Neural progenitor cell (in vitro differentiated cells): ENCODE data around the gene SLC25A27. TPM values are rescaled to one million over a fixed set of nuclear protein-coding genes. Genes with fewer than 3 reads are reported as not detected.

Source experiments
- DNase-seq: peaks from one replicate; pipeline ENCODE4 v3.0.0-alpha.2; 2016; ENCODE audit warnings: low spot score
- H2AFZ ChIP-seq: fragments of 200-600 bp; sonication (generic); replicated peaks from 2 replicates; pipeline ENCODE4 v1.6.1; 2016; ENCODE audit warnings: antibody characterized with exemption
- H3F3A ChIP-seq: fragments of 200-600 bp; sonication (generic); 2 replicates; pipeline ENCODE4 v1.6.1; 2016; ENCODE audit warnings: antibody characterized with exemption, low read depth
- H3K27ac ChIP-seq: fragments of 200-600 bp; sonication (generic); 2 replicates; pipeline ENCODE4 v1.5.1; 2016; ENCODE audit warnings: mild to moderate bottlenecking
- H3K27me3 ChIP-seq: fragments of 200-600 bp; sonication (generic); 2 replicates; pipeline ENCODE4 v1.6.1; 2016; ENCODE audit warnings: mild to moderate bottlenecking, moderate library complexity
- H3K36me3 ChIP-seq: fragments of 200-600 bp; sonication (generic); 2 replicates; pipeline ENCODE4 v1.5.1; 2016
- H3K4me1 ChIP-seq: fragments of 200-600 bp; sonication (generic); 2 replicates; pipeline ENCODE4 v1.6.1; 2016; ENCODE audit warnings: mixed run types
- H3K4me2 ChIP-seq: fragments of 200-600 bp; sonication (generic); 2 replicates; pipeline ENCODE4 v1.6.1; 2016
- H3K4me3 ChIP-seq: fragments of 200-600 bp; sonication (generic); 2 replicates; pipeline ENCODE4 v1.5.1; 2016
- H3K79me2 ChIP-seq: fragments of 200-600 bp; sonication (generic); 2 replicates; pipeline ENCODE4 v1.6.1; 2016; ENCODE audit warnings: low read depth
- H3K9ac ChIP-seq: fragments of 200-600 bp; sonication (generic); 2 replicates; pipeline ENCODE4 v1.6.1; 2016
- H3K9me3 ChIP-seq: fragments of 200-600 bp; sonication (generic); 2 replicates; pipeline ENCODE4 v1.5.1; 2016; ENCODE audit warnings: low read depth
- H4K20me1 ChIP-seq: fragments of 200-600 bp; sonication (generic); 2 replicates; pipeline ENCODE4 v1.6.1; 2016; ENCODE audit warnings: low read depth
- H3K27ac Mint-ChIP-seq: 3 replicates; pipeline ENCODE4 v1.8.0; 2021; ENCODE audit warnings: mixed read lengths
- H3K27me3 Mint-ChIP-seq: 2 replicates; pipeline ENCODE4 v1.8.0; 2022; ENCODE audit warnings: low read depth, mild to moderate bottlenecking, inconsistent platforms, moderate library complexity, mixed read lengths; ENCODE audit not compliant: insufficient read depth
- H3K36me3 Mint-ChIP-seq: 3 replicates; pipeline ENCODE4 v1.8.0; 2021; ENCODE audit warnings: mixed read lengths
- H3K4me1 Mint-ChIP-seq: 3 replicates; pipeline ENCODE4 v1.8.0; 2021; ENCODE audit warnings: mixed read lengths
- H3K4me3 Mint-ChIP-seq: 3 replicates; pipeline ENCODE4 v1.8.0; 2021; ENCODE audit warnings: mild to moderate bottlenecking, moderate library complexity, mixed read lengths
- H3K9me3 Mint-ChIP-seq: 3 replicates; pipeline ENCODE4 v1.8.0; 2020; ENCODE audit warnings: mixed read lengths
- CTCF ChIP-seq: fragments of 200-600 bp; sonication (generic); IDR thresholded peaks from 2 replicates; pipeline ENCODE4 v1.5.1; 2017; ENCODE audit warnings: antibody characterized with exemption, mild to moderate bottlenecking
- EZH2 ChIP-seq: fragments of 200-600 bp; sonication (generic); IDR thresholded peaks from 2 replicates; pipeline ENCODE4 v1.6.1; 2017; ENCODE audit warnings: antibody characterized with exemption, mild to moderate bottlenecking, moderate library complexity
- EZH2phosphoT487 ChIP-seq: fragments of 200-600 bp; sonication (generic); IDR thresholded peaks from 2 replicates; pipeline ENCODE4 v1.6.1; 2017; ENCODE audit warnings: antibody characterized with exemption
- total RNA-seq: library from RNA; depleted of rRNA; stranded (reverse); fragments of >200 nt; gene quantifications from 2 replicates; pipeline ENCODE4 v1.2.3, GENCODE V29; 2015; ENCODE audit warnings: low replicate concordance

The SLC25A27 gene
- total RNA-seq, 1 donor from 2014 or later: 47.7 TPM

- Histone ChIP-seq H3K27ac (no peak overlapping the region), H3K79me2 (no peaks in the 10 kb centered on the region), H2AFZ (no peak overlapping the region), H3K9ac (no peak overlapping the region), H4K20me1 (no peaks in the 10 kb centered on the region), H3K4me2 (no peak overlapping the region), H3K4me3 (no peak overlapping the region), H3F3A (no peaks in the 10 kb centered on the region), H3K27me3 (no peaks in the 10 kb centered on the region), H3K36me3 (no peaks in the 10 kb centered on the region), H3K4me1 (no peaks in the 10 kb centered on the region), H3K9me3 (no peaks in the 10 kb centered on the region)
- Mint-ChIP-seq H3K4me3 (no peak overlapping the region), H3K36me3 (no peaks in the 10 kb centered on the region), H3K27me3 (no peaks in the 10 kb centered on the region), H3K4me1 (no peaks in the 10 kb centered on the region), H3K9me3 (no peaks in the 10 kb centered on the region), H3K27ac (no peak overlapping the region)
- TF ChIP-seq EZH2 (no peak), CTCF (no peak), EZH2phosphoT487 (no peak)
- no peak for DNase-seq
Measured at GRCh38 chr6:46628976-46629375, 23.8 kb upstream of the SLC25A27 start.

GRCh38 chr6:46629691-46630090, 23.1 kb upstream of the SLC25A27 start:
- no peaks in the 10 kb centered on the region for H3K4me1 Mint-ChIP-seq
- H3K79me2 ChIP-seq: no peaks in the 10 kb centered on the region
- TF ChIP-seq EZH2 (no peak), EZH2phosphoT487 (no peak), CTCF (no peak)
- no peak overlapping the region for H2AFZ ChIP-seq
- H3K9ac ChIP-seq: no peak overlapping the region
- H3K27ac ChIP-seq: no peak overlapping the region
- H3F3A ChIP-seq: no peaks in the 10 kb centered on the region
- H3K4me1 ChIP-seq: no peaks in the 10 kb centered on the region
- H3K9me3 Mint-ChIP-seq: no peaks in the 10 kb centered on the region
- no peaks in the 10 kb centered on the region for H3K36me3 ChIP-seq
- no peaks in the 10 kb centered on the region for H4K20me1 ChIP-seq
- no peaks in the 10 kb centered on the region for H3K9me3 ChIP-seq
- H3K4me3 ChIP-seq: no peak overlapping the region
- no peak overlapping the region for H3K4me2 ChIP-seq
- H3K27me3 Mint-ChIP-seq: no peaks in the 10 kb centered on the region
- H3K36me3 Mint-ChIP-seq: no peaks in the 10 kb centered on the region
- DNase-seq: no peak
- H3K4me3 Mint-ChIP-seq: no peak overlapping the region
- H3K27me3 ChIP-seq: no peaks in the 10 kb centered on the region
- H3K27ac Mint-ChIP-seq: no peak overlapping the region

- H3K36me3 ChIP-seq: no peaks in the 10 kb centered on the region
- no peaks in the 10 kb centered on the region for H3K27me3 ChIP-seq
- TF ChIP-seq CTCF (no peak), EZH2 (no peak), EZH2phosphoT487 (no peak)
- no peak overlapping the region for H3K4me3 Mint-ChIP-seq
- no peak overlapping the region for H3K9ac ChIP-seq
- no peaks in the 10 kb centered on the region for H3K4me1 ChIP-seq
- H3K27ac Mint-ChIP-seq: no peak overlapping the region
- H3K9me3 ChIP-seq: no peaks in the 10 kb centered on the region
- no peak overlapping the region for H3K27ac ChIP-seq
- H3K36me3 Mint-ChIP-seq: no peaks in the 10 kb centered on the region
- H3K27me3 Mint-ChIP-seq: peaks cover 2% of the 10 kb centered on the region
- no peak overlapping the region for H2AFZ ChIP-seq
- H3K4me1 Mint-ChIP-seq: no peaks in the 10 kb centered on the region
- no peaks in the 10 kb centered on the region for H3F3A ChIP-seq
- H3K4me2 ChIP-seq: no peak overlapping the region
- H3K9me3 Mint-ChIP-seq: no peaks in the 10 kb centered on the region
- DNase-seq: no peak
- no peaks in the 10 kb centered on the region for H4K20me1 ChIP-seq
- H3K79me2 ChIP-seq: no peaks in the 10 kb centered on the region
- no peak overlapping the region for H3K4me3 ChIP-seq
Measured at GRCh38 chr6:46632053-46632452, 20.7 kb upstream of the SLC25A27 start.

- no peaks in the 10 kb centered on the region for H3K9me3 ChIP-seq
- H3K4me2 ChIP-seq: no peak overlapping the region
- Mint-ChIP-seq H3K27ac (no peak overlapping the region), H3K9me3 (no peaks in the 10 kb centered on the region), H3K36me3 (no peaks in the 10 kb centered on the region), H3K4me1 (peaks cover 6% of the 10 kb centered on the region), H3K4me3 (no peak overlapping the region), H3K27me3 (peaks cover 2% of the 10 kb centered on the region)
- H3K36me3 ChIP-seq: no peaks in the 10 kb centered on the region
- H3K79me2 ChIP-seq: no peaks in the 10 kb centered on the region
- H3F3A ChIP-seq: no peaks in the 10 kb centered on the region
- no peaks in the 10 kb centered on the region for H3K27me3 ChIP-seq
- TF ChIP-seq EZH2 (no peak), EZH2phosphoT487 (no peak), CTCF (no peak)
- H3K4me1 ChIP-seq: no peaks in the 10 kb centered on the region
- H3K4me3 ChIP-seq: no peak overlapping the region
- no peak overlapping the region for H3K9ac ChIP-seq
- H2AFZ ChIP-seq: no peak overlapping the region
- DNase-seq: no peak
- H3K27ac ChIP-seq: no peak overlapping the region
- no peaks in the 10 kb centered on the region for H4K20me1 ChIP-seq
Measured at GRCh38 chr6:46635462-46635861, 17.3 kb upstream of the SLC25A27 start.
